ENCODE measurements around the gene TRIO.
A peak's percentile ranks its signal among the peaks of the same experiment; 100 is the strongest.

TRIO gene

GRCh38 chr5:14211818-14212803 is 69.0 kb downstream of the TRIO start:
- Histone ChIP-seq H3K9me3 (ENCODE audit: control insufficient read depth, insufficient read depth, low read depth, low read length) (no peaks in the 10 kb centered on the region), H3K4me3 (ENCODE audit: low read depth, low read length) (no peak overlapping the region), H3K27ac (ENCODE audit: extremely low read depth, low read depth, low read length) (no peak overlapping the region), H3K4me1 (ENCODE audit: control insufficient read depth, insufficient read depth, low read length) (peaks cover 35% of the 10 kb centered on the region), H3K36me3 (ENCODE audit: control insufficient read depth in 2 of 2, insufficient read depth in 1 of 2, low read length in 2 of 2) (no peaks in the 10 kb centered on the region)
- ChIA-PET POLR2A (no interaction called here), CTCF (interaction anchor here (0.6 to 1.1 kb wide), 5 partner anchors 9 to 225 kb away, joined by 3 to 4 read pairs (median 3); no protein-coding TSS in a partner anchor)
- TF ChIP-seq ZNF394 (tag by site-specific recombination; IDR thresholded peaks at IDR 0.05; ENCODE audit: borderline replicate concordance): no peak
- peak; percentile 74; the same call in 1 of the 2 replicates for TF ChIP-seq ZNF362 (tag by site-specific recombination; IDR thresholded peaks at IDR 0.05)
- TF ChIP-seq PRDM1 (tag by site-specific recombination; IDR thresholded peaks at IDR 0.05): no peak
- peak; percentile 7; the same call in 1 of the 2 replicates for TF ChIP-seq ZNF654 (tag by site-specific recombination; IDR thresholded peaks at IDR 0.05; ENCODE audit: low read depth)
- no peak for TF ChIP-seq ZNF530 (tag by site-specific recombination; IDR thresholded peaks at IDR 0.05; ENCODE audit: low read depth)

DNA sequence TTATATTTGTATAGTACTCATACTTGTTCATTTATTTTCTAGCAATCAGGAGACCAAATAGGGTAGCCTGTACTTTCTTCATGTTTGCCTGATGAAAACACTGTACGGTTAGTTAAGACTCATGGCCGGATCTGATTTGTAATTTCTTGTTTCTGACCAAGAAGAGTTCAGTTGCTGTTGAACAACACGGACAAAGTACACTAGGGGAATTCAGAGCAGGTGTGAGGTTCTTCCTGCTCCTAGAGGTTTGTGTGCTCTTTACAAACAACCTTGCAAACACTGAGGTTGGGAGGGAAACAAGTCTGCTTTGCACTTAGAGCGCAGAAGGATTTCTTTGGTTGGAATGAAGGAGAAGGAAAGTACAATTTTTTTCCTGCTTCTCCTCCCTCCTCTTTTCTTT is 69.7 kb downstream of the TRIO start:
- Histone ChIP-seq H3K4me1 (ENCODE audit: control insufficient read depth, insufficient read depth, low read length) (peaks cover 34% of the 10 kb centered on the region), H3K36me3 (ENCODE audit: control insufficient read depth in 2 of 2, insufficient read depth in 1 of 2, low read length in 2 of 2) (no peaks in the 10 kb centered on the region), H3K4me3 (ENCODE audit: low read depth, low read length) (no peak overlapping the region), H3K27ac (ENCODE audit: extremely low read depth, low read depth, low read length) (no peak overlapping the region), H3K9me3 (ENCODE audit: control insufficient read depth, insufficient read depth, low read depth, low read length) (no peaks in the 10 kb centered on the region)
- no peak for TF ChIP-seq ZNF324 (tag by site-specific recombination; IDR thresholded peaks at IDR 0.05)
- peak; percentile 30; the same call in 1 of the 2 replicates for TF ChIP-seq PRDM1 (tag by site-specific recombination; IDR thresholded peaks at IDR 0.05)
- ChIA-PET CTCF (interaction anchor here (0.7 to 1.1 kb wide), 4 partner anchors 8 to 66 kb away, joined by 3 to 4 read pairs (median 3); no protein-coding TSS in a partner anchor), POLR2A (no interaction called here)

DNA sequence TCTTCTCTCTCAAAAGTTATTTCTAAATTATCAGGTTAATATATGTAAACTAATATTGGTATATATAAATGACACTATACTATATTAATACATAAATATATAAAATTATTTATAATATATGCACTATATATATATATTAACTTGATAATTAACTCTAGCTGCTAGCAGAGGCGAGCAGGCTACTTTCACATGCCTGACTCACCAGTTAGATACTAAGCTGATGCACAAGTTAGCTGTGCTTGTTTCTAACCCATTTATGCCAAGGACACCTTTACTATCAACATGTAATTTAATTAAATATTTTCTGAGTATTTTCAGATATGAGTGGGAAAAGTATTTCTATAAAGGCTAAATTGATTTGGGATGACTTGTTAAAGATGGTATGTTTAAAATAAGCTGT is 70.1 kb downstream of the TRIO start:
- no peaks in the 10 kb centered on the region for H3K36me3 ChIP-seq (ENCODE audit: control insufficient read depth in 2 of 2, insufficient read depth in 1 of 2, low read length in 2 of 2)
- peaks cover 34% of the 10 kb centered on the region for H3K4me1 ChIP-seq (ENCODE audit: control insufficient read depth, insufficient read depth, low read length)
- ChIA-PET POLR2A (no interaction called here), CTCF (interaction anchor here (0.9 kb wide), 1 partner anchor 11 kb away, joined by 3 read pairs; no protein-coding TSS in a partner anchor)
- H3K27ac ChIP-seq (ENCODE audit: extremely low read depth, low read depth, low read length): no peak overlapping the region
- H3K9me3 ChIP-seq (ENCODE audit: control insufficient read depth, insufficient read depth, low read depth, low read length): no peaks in the 10 kb centered on the region
- no peak overlapping the region for H3K4me3 ChIP-seq (ENCODE audit: low read depth, low read length)
- no peak for TF ChIP-seq ZNF341 (tag by site-specific recombination; IDR thresholded peaks at IDR 0.05; ENCODE audit: low read depth)
- no peak for TF ChIP-seq ZNF501 (tag by site-specific recombination; IDR thresholded peaks at IDR 0.05)
- no peak for TF ChIP-seq ZSCAN23 (tag by site-specific recombination; IDR thresholded peaks at IDR 0.05)
- TF ChIP-seq, protein P1, sequence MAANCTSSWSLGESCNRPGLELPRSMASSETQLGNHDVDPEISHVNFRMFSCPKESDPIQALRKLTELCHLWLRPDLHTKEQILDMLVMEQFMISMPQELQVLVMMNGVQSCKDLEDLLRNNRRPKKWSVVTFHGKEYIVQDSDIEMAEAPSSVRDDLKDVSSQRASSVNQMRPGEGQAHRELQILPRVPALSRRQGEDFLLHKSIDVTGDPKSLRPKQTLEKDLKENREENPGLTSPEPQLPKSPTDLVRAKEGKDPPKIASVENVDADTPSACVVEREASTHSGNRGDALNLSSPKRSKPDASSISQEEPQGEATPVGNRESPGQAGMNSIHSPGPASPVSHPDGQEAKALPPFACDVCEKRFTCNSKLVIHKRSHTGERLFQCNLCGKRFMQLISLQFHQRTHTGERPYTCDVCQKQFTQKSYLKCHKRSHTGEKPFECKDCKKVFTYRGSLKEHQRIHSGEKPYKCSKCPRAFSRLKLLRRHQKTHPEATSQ (tag by site-specific recombination; IDR thresholded peaks at IDR 0.05): no peak

DNA sequence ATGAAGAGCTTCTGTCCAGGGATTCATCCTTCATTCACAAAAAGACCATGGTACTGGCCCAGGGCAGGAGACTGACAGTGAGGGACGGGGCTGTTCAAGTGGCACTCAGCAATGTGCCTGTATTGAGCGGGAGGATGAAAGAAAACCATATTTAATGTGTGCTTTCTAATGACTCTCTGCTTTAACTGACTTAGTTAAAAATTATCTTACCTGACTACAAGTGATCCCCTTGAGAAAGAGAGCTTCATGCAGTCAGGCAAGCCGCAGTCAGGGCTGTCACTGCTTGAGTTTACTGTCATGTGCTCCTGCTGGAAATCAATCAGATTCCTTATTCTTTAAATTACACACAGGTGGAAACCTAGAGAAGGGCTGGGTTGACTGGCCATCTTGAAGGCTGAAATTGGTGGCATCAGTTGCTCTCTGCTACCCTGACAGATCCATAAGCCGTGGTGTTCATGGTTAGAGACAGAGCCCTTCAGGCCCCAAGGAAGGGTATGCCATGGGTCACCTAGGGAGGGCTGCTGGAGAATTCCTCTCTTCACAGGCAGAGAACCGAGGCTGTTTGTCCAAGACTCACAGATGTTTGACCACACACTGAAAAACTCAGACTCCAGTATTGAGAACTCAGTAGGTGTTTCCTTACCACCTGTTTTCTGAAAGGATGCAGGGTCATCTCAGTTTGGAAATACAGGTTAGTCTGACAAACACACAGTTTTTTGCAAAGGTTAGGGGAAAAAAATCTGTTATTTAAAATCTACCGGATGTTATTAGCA is 70.9 kb downstream of the TRIO start:
- Histone ChIP-seq H3K9me3 (ENCODE audit: control insufficient read depth, insufficient read depth, low read depth, low read length) (no peaks in the 10 kb centered on the region), H3K36me3 (ENCODE audit: control insufficient read depth in 2 of 2, insufficient read depth in 1 of 2, low read length in 2 of 2) (no peaks in the 10 kb centered on the region), H3K27ac (ENCODE audit: extremely low read depth, low read depth, low read length) (no peak overlapping the region), H3K4me3 (ENCODE audit: low read depth, low read length) (no peak overlapping the region), H3K4me1 (ENCODE audit: control insufficient read depth, insufficient read depth, low read length) (peaks cover 35% of the 10 kb centered on the region)
- POLR2A ChIA-PET: no interaction called here
- TF ChIP-seq ZNF169 (tag by site-specific recombination; IDR thresholded peaks at IDR 0.05) (no peak), ZNF571 (tag by site-specific recombination; IDR thresholded peaks at IDR 0.05) (no peak), SP7 (tag by site-specific recombination; IDR thresholded peaks at IDR 0.05) (no peak), ZNF626 (tag by site-specific recombination; IDR thresholded peaks at IDR 0.05) (no peak), ZNF140 (tag by site-specific recombination; IDR thresholded peaks at IDR 0.05) (no peak), ZNF184 (tag by site-specific recombination; IDR thresholded peaks at IDR 0.05) (no peak), ZNF776 (tag by site-specific recombination; IDR thresholded peaks at IDR 0.05; ENCODE audit: borderline replicate concordance) (no peak), ZNF558 (tag by site-specific recombination; IDR thresholded peaks at IDR 0.05) (no peak), ZNF768 (tag by site-specific recombination; IDR thresholded peaks at IDR 0.05) (no peak)
- CTCF ChIA-PET: interaction anchor here (0.6 to 0.9 kb wide), 2 partner anchors 12 to 230 kb away, joined by 3 read pairs; no protein-coding TSS in a partner anchor
